Measurements from ENCODE around the gene NAALADL2.
"Not testable (repeated sequence)": the region's sequence is repeated elsewhere in the genome, so short reads cannot be mapped to it uniquely, and the experiment has no call there.

NAALADL2 gene

DNA sequence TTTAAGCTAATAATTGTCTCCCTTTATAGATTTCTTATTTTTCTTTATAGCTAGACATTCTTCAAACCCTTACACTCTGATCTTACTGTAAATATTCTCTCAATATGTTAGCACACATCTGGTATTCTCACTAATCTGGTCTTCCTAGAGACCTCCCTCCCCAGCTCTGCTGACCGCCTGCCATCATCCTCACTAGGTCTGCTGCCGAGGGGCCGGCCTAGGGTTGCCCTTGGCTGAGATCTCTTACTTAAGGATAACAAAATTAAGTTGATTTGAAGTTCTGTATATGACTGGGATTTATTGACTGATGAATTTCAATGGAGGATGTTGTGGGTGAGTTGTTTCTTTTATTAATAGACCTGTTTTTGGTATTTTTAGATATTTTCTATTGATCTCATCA is 586.6 kb downstream of the NAALADL2 start:
- no peak for DNase-seq

DNA sequence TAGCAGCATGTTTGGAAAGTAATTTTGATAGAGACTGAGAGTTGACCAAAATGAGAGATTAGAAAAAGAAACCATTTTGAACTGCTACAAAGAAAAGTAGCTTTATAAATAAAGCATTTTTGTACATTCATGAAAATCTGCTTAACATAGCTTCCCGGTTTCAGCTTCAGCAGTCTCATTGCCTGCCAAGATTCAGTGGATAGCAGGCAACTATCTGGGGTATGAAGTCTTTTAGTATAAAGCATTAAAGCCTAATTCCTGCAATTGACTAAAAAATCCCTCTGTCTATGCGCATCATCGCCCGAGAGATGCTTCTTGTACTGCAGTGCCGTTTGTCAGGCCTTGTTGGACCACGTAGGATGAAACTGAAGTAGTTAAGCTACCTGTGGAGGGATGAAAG is 588.4 kb downstream of the NAALADL2 start:
- no peak for DNase-seq

DNA sequence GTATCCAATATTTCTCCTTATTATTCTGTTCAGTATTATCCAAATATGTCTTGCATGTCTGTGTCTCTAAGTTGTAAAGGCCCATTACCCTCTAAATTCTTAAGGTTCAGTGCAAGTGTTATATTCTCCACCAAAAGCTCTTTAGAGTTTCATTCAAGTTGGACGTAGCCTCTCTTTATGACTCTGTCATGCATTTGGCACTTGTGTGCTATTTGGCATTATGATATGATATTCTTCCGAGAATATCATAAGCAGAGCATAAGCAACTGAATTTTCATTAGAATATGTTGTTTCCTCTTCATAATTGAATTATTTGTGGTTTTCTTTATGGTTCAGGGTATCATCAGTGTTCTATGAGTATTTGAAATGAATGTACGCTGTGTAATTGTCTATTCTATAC is 594.2 kb downstream of the NAALADL2 start:
- DNase-seq: no peak

DNA sequence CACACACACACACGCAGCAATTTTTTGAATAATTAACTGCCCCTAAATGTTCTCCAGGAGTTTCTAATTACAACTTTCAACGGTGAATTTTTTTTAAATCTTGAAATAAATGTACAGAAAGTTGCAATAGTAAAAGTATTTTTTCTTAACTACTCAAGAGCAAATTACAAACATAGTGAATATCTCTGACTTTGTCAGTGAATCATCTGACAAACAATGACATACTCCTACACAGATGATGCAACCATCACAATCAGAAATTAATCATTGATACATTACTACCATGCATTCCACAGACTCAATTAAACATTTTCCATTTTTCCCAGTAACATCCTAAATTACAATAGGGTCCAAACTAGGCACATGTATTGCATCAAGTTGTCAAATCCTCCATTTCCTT is 597.3 kb downstream of the NAALADL2 start:
- no peak for DNase-seq

DNA sequence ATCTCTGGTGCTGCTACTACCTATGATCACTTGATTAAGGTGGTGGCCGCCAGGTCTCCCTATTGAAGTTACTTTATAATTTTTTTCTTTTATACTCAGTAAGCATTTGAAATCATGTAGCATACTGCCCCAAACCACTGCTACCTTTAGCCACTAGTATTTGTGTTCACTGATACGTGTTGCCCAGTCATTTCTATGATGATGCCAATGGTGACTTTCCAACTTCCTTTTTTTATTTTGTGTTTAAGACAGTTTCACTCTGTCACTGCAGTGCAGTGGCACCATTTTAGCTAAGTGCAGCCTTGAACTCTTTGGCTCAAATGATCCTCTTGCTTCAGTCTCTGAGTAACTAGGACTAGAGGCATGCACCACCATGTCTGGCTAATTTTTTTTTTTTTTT is 598.2 kb downstream of the NAALADL2 start:
- DNase-seq: no peak

DNA sequence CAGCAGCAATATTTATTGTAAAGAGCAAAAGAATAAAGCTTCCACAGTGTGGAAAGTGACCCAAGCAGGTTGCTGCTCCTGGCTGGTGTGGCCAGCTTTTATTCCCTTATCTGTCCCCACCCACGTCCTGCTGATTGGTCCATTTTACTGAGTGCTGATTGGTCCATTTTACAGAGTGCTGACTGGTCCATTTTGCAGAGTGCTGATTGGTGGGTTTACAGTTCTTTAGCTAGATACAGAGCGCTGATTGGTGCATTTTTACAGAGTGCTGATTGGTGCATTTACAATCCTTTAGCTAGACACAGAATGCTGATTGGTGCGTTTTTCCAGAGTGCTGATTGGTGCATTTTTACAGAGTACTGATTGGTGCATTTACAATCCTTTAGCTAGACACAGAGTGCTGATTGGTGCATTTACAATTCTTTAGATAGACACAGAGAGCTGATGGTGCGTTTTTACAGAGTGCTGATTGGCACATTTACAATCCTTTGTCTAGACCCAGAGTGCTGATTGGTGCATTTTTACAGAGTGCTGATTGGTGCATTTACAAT is 601.8 kb downstream of the NAALADL2 start:
- not testable (repeated sequence) for DNase-seq

DNA sequence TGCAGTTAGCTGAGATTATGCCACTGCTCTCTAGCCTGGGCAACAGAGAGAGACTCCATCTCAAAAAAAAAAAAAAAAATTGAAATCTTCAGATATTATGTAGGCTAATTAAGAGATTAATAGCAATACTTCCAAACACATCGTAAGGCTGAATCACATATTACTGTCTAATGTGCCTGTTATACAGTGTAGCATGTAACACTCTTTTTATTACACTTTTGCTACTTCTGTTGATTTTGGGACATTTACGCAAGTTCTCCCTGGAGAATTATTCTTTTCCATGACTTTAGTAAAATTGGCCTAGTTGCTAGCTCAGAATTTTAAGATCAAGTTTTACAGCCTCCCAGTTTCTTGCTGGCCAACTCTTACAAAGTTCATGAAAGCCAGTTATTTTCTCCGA is 605.2 kb downstream of the NAALADL2 start:
- DNase-seq: no peak

DNA sequence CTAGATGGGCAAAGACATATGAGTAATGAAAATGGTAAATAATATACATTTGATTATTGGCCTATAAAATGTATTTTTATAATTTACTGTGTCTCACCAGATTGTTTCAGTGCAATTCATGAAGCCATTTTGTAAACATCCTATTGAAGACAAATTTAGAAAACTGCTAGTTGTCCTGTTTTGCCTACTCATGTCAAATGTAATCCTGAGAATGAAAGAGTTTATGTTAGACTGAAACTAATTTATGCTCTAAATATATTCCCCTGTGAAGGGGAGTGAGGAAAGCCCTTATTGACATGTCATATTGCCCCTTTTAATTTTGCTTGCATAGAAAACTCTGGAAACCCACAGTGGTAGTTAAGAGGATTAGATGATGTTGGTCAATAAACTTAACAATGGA is 610.0 kb downstream of the NAALADL2 start:
- no peak for DNase-seq

DNA sequence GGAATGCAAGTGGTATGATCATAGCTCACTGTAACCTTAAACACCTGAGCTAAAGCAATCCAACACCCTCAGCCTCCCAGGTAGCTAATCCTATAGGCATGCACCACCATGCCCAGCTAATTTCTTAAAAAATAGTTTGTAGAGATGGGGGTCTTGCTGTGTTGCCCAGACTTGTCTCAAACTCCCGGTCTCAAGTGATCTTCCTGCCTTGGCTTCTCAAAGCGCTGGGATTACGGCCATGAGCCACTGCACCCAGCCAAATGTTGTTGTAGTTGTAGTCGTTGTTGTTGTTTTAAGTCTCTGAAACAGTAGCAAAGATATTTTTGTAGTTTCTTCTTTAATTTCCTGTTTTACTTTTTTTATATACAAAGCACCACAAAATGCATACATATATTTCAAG is 616.6 kb downstream of the NAALADL2 start:
- no peak for DNase-seq

DNA sequence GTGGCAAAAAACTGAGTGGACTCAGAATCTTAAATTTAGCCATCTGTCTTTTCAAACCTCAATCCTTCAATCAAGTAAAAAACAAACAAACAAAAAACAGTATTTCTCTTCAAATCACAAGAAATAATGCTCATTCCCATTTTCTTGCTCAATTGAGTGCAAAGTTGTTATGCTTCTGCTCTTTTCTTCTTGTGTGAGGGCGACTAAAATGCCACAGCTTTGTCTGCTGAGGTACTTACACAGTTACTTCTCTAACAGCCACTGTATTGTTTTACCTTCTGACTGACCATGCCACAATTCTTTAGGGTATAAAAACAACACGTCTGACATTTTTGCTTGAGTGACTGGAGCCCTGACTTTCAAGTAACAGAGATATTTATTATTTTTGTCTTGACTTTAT is 617.4 kb downstream of the NAALADL2 start:
- DNase-seq: no peak

DNA sequence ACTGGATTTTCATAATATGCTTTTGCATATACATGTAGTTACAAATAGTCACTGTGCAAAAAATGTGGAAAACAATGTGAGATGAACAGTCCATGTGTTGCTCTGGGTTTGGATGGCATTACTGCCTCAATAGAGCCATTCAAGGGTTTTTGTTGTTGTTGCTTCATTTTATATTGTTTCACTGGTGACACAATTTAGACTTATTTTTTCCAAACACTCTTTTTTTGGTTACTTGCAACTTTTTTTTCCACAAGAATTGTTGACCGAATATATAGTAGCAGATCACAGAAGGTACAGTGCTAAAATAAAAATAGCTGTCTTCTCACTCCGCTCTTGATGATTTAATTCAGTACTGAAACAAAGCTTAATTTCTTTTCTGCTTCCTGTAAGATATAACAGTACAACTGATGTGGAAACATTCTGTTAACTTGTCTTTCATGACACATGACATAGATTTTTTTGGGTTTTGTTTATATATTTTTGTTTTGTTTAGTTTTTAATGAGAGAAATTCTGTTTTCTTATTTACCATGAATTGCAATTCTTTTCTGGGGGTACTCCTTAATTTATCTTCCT is 618.6 kb downstream of the NAALADL2 start:
- DNase-seq: no peak

DNA sequence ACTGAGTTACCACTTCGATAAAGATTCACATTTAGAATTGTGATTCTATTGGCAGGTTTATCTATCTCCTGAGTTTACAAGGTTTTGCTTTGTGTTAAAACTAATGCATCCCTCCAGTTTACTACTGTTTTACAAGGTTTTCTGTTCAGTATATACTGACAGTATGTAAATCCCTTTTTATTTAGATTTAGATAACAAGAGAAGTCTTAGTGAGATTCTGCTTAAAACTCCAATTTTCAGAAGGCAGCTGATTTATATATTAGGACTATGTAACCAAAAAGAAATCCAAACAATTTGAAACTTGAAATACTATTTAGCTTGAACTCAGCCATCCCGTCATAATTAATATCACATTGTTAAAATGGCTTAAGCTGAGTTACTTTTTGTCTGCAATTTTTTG is 619.2 kb downstream of the NAALADL2 start:
- no peak for DNase-seq

DNA sequence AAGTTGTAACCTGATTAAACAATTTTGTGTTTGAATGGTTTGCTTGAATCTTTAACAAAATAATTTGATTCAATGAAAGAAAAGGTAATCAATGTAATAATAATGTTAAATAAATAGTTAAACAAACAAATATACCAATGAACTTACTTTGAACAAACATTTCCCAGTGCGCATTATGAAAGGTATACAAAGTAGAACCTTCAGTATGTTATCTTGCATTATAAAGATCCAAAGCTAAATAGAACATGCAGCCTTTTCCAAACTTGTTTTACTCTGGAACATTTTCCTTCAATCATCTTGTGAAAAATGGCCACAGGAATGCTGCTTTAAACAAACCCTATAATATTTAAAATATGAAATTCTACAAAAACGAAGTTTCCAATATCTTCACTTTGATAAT is 620.0 kb downstream of the NAALADL2 start:
- DNase-seq: no peak

DNA sequence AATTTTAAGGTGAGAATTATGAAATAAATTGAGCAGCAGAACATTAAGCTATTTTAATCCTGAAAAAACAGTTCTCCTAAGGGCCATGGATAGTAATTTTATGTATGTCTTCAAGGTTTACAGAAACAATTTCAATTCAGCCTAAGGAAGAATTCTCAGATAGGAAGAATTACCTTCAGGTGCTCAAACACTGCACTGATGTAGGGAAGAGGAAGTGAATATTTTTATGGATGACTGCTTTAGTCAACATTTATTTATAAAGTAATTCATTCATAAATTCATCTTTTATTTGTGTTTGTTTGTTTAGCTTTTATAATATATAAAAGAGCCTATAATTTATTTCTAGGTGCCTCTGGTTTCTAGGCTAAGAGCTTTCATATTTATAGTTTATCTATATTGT is 620.7 kb downstream of the NAALADL2 start:
- DNase-seq: no peak

DNA sequence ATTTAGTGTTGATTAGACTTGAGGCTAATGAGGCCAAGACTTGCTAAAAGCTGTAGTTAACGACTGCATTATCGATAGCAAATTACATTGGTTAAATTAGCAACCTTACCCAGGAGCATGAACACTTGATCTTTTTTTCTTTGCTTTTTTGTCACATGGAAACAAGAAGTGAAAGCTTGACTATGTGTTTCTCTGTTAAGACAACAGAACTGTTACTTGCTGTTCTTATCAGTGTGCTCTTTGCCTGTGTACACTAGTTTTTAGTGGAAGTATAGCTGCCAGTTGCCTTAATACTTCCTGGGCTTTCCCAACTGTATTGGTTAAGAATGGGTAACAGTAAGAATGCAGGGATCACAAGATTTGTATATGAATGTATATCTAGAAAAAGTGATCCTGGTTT is 625.5 kb downstream of the NAALADL2 start:
- DNase-seq: no peak

DNA sequence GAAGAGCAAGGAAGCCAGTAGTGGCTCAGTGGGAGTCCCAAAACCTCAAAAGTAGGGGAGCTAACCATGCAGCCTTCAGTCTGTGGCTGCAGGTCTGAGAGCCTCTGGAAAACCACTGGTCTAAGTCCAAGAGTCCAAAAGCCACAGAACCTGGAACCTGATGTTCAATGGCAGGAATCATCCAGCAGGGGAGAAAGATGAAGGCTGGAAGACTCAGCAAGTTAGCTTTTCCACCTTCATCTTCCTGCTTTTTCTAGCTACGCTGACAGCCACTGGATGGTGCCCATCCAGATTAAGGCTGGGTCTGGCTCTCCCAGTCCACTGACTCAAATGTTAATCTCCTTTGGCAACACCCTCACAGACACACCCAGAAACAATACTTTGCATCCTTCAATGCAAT is 626.3 kb downstream of the NAALADL2 start:
- no peak for DNase-seq

DNA sequence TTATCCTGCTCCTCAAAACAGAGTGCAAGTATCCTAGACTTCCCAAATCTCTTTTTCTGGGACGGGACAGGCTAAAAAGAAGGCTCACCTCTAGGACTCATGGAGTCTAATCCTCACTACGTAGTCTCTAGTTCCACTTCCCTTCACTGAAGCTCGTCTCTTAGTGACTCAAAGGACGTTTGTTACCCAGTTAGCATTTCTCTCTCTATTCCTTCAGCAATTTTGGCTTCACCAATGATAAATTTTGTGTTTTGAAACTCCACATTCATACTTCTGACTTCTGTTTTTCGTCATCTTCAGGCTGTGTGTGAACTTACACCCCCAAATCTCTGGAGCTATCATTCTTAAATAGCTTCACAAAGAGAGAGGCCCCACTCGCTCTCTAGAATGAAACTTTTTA is 627.1 kb downstream of the NAALADL2 start:
- no peak for DNase-seq

DNA sequence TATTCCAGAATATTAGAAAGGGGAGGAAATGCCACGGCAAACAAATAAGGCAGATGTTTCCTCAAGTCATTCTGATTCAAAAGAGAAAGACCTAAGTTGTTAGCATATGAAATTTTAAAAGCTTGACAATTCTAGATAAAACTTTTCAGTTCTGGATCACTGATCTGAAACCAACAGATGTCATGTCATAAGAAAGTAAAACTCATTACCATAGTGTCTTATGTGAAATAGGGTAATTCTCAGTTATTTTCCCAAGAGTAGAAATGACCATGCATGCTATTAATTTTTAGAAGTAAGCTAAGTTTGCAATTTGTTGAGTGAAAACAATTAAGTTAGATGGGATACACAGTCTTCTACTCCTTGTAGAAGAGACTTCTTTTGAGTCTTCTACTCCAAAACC is 630.3 kb downstream of the NAALADL2 start:
- DNase-seq: no peak

DNA sequence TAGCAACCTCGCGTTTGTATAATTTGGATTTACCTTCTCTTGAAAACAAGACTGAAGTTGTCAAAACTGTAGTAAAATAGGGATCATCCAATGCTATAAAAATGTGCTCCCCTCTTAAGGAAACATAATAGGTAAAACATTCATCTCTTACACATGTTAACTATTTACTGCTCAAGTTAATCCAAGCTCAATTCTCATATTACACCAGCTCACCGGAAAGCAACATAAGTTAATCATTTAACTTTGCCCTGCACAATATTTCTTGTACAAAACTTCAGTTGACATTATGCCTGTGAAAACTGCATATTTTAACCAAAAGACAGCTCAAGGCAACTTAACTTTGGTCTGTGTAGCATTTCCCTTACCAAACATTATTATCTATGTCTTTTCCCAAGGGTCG is 634.2 kb downstream of the NAALADL2 start:
- no peak for DNase-seq

DNA sequence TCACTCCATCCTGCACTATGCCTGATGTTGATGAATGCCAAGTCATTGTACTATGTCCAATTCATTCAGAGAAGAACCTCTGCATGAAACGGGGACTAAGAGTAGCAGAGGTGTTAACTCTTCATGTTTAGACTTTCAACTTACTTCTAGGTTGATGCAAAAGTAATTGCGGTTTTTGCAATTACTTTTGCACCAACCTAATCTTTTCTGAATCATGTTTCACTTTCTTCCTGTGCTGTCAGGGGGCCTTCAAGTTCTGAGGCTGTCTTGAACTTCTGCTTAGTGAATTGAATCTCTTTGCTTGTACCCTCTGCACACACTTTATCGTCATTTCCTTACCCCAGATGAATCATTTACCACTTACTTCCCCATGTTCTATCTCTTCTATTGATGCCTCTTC is 636.2 kb downstream of the NAALADL2 start:
- DNase-seq: no peak

DNA sequence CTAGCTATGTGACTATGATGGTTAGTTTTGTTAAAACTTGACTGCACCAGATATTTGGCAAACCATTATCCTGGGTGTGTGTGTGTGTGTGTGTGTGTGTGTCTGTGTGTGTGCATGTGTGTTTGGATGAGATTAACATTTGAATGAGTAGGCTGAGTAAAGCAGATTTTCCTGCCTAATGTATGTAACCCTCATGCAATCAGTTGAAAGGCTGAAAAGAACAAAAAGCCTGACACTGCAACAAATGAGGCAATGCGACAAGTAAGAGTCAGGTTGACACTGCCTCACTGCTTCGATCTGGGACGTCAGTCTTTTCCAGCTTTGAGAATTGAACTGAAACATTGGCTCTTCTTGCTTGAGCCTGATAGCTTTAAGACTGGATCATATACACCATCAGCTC is 643.0 kb downstream of the NAALADL2 start:
- no peak for DNase-seq

DNA sequence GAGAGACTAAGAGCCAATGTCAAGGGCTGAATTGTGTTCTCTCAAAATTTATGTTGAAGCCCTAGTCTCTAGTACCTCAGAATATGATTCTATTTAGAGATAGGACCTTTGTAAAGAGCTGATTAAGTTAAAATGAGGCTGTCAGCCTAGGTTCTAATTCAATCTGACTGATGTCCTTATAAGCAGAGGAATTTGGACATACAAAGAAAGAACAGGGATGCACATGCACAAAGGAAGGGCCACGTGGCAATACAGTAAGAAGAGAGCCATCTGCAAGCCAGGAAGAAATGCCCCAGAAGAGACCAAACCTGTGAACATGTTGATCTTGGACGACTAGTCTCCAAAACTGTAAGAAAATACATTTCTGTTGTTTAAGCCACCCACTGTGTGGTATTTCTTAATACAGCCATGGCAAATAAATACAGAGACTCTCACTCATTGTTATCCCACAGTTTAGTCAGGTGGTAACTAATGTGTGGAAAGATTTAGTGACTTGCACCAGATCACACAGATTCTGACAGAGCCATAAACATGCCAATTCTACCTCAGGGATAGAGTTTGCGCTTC is 652.2 kb downstream of the NAALADL2 start:
- DNase-seq: no peak

DNA sequence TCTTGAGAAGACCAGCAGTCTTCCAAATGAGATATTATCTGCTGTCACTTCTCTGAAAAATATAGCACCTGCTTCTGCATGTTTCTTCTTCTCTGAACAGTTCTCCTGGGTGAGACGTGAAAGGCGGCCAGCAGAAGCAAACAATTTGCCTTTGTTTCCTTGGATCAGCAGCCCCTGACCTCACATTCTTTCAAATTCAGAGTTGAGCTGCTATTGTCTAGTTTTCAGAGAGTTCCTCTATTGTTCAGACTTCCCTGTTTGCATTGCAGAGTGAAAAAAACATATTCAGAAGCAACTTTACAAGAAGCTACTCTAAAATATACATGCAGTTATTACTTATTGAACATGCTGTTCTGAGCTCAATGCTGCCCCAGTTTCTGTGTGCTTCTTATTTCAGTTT is 653.6 kb downstream of the NAALADL2 start:
- DNase-seq: no peak

DNA sequence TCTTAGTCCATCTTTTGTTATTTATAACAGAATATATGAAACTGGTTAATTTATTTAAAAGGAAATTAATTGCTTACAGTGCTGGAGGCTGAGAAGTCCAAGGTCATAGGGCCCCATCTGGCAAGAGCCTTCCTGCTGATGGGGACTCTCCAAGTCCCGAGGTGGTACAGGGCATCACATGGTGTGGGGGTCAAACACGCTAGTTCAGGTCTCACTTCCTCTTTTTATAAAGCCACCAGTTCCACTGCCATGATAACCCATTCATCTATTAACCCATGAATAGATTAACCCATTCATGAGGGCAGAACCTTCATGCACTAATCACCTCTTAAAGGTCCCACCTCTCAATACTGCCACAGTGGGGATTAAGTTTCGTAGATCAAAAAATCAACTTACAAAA is 659.3 kb downstream of the NAALADL2 start:
- no peak for DNase-seq

DNA sequence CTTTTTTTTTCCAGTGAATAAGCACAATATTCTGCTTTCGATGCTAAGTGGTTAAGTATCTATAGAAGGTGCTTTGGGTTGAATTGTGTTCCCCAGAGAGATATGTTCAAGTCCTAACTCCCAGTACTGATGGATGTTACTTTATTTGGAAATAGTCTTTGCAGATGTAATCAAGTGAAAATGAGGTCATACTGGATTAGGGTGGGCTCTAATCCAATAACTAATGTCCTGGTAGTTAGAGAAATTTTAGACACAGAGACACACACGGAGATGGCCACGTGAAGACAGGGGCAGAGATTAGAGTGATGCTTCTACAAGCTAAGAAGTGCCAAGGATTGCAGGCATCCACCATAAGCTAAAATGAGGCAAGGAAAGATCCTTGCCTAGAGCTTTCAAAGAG is 662.3 kb downstream of the NAALADL2 start:
- DNase-seq: no peak

All from femur (tissue), 1 donor.